Naive thymus-derived CD8-positive, alpha-beta T cell (primary cell): ENCODE measurements around the gene RNF43. TPM values are rescaled to one million over a fixed set of nuclear protein-coding genes. Genes with fewer than 3 reads are reported as not detected.

Experiments used
- polyA plus RNA-seq, 3 donors: library from polyadenylated mRNA; unstranded; fragments of 300-500 nt; fragmentation: Illumina TruSeq; gene quantifications; one replicate each; pipeline ENCODE4 v1.2.3, GENCODE V29; 2021
- total RNA-seq, 8 experiments: library from RNA in 2 of 8; stranded (reverse) in 2 of 8; gene quantifications; one replicate each; pipeline ENCODE4 v1.2.3 and lab custom pipeline; 2021 to 2026

Gene RNF43
- total and polyA plus RNA-seq, 5 experiments from 2014 or later = 0.07 to 1.7 (median 0.90) TPM

Other genes starting within 250 kb of the RNF43 start
- gene EPX, start 224.8 kb downstream of the RNF43 start, total RNA-seq = not detected
- not detected for gene EPX, start 224.8 kb downstream of the RNF43 start, polyA plus RNA-seq
- gene MKS1, start 198.3 kb downstream of the RNF43 start, total RNA-seq = 10 to 100 TPM; 23.0 to 28.5 TPM
- gene MKS1, start 198.3 kb downstream of the RNF43 start, polyA plus RNA-seq = 10 to 100 TPM; 10.5 to 14.2 (median 13.0) TPM
- not detected for gene LPO, start 178.9 kb downstream of the RNF43 start, total RNA-seq
- not detected for gene LPO, start 178.9 kb downstream of the RNF43 start, polyA plus RNA-seq
- not detected for gene MPO, start 136.6 kb downstream of the RNF43 start, total RNA-seq
- not detected for gene MPO, start 136.6 kb downstream of the RNF43 start, polyA plus RNA-seq
- 10 to 100 TPM; 15.2 to 15.4 TPM for gene TSPOAP1, start 88.7 kb downstream of the RNF43 start, total RNA-seq
- 1 to 10 TPM in 2 of 3 donors, under 1 TPM in 1; 0.43 to 1.9 (median 1.5) TPM for gene TSPOAP1, start 88.7 kb downstream of the RNF43 start, polyA plus RNA-seq
- 10 to 100 TPM; 58.2 to 65.9 TPM for gene SUPT4H1, start 65.3 kb downstream of the RNF43 start, total RNA-seq
- 10 to 100 TPM; 63.7 to 97.4 (median 76.1) TPM for gene SUPT4H1, start 65.3 kb downstream of the RNF43 start, polyA plus RNA-seq
- 1 to 10 TPM; 2.9 to 3.0 TPM for gene HSF5, start 70.9 kb upstream of the RNF43 start, total RNA-seq
- 1 to 10 TPM in 1 of 3 donors, under 1 TPM in 2; 0.14 to 1.8 (median 0.73) TPM for gene HSF5, start 70.9 kb upstream of the RNF43 start, polyA plus RNA-seq
- gene MTMR4, start 97.1 kb upstream of the RNF43 start, total RNA-seq = 10 to 100 TPM; 50.6 to 54.6 TPM
- 10 to 100 TPM; 14.8 to 22.4 (median 16.6) TPM for gene MTMR4, start 97.1 kb upstream of the RNF43 start, polyA plus RNA-seq